Erythroblast (primary cell): ENCODE results near the gene GALK2.

Experiments
- GATA1 ChIP-seq: IDR thresholded peaks from 2 replicates; pipeline ENCODE4 v1.6.1; 2011; ENCODE audit warnings: low read depth, mild to moderate bottlenecking, control low read depth, low read length, moderate library complexity
- POLR2A ChIP-seq: IDR thresholded peaks from 2 replicates; pipeline ENCODE4 v1.6.1; 2011; ENCODE audit warnings: mild to moderate bottlenecking, low read length

DNA sequence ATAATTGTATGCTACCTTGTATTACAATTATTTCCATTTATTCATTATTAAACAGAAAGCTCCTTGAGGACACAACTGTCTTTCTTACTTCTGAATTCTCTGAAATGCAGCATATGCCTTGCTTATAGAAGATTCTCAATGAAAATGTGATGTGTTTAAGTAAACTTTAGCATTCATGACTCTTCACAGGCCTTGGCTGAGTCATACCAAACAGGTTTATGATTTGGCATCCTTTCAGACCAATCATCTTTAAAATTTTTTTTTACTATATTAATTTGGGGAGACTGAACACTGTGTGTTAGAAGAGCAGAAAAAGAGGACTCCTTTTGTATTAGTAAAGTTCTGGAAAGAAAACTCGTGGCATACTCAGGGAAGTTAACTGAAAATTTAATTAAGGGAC, 6.4 kb upstream of the GALK2 start:
- TF ChIP-seq POLR2A (no peak), GATA1 (no peak)
